T-helper 2 cell treated with Interferon-gamma antibody and Interleukin-4, amounts not matched to agents 5 μg/mL and 100 μg/mL, for 36 hours (primary cell): Measurements from ENCODE around the gene HOXC12.

Experiments used
- DNase-seq: peaks from one replicate; pipeline ENCODE4 v3.0.0; 2021; ENCODE audit warnings: low spot score
- H3K27ac Mint-ChIP-seq: one replicate; pipeline ENCODE4 v1.8.0; 2021; ENCODE audit warnings: mild to moderate bottlenecking, mixed read lengths
- H3K27me3 Mint-ChIP-seq: one replicate; pipeline ENCODE4 v1.8.0; 2021; ENCODE audit warnings: low read depth, mixed read lengths
- H3K36me3 Mint-ChIP-seq: one replicate; pipeline ENCODE4 v1.8.0; 2021; ENCODE audit warnings: low read depth, mixed read lengths
- H3K4me1 Mint-ChIP-seq: one replicate; pipeline ENCODE4 v1.8.0; 2021; ENCODE audit warnings: low read depth, mixed read lengths
- H3K4me3 Mint-ChIP-seq: one replicate; pipeline ENCODE4 v1.8.0; 2022; ENCODE audit warnings: mild to moderate bottlenecking, moderate library complexity, mixed read lengths
- H3K9me3 Mint-ChIP-seq: one replicate; pipeline ENCODE4 v1.8.0; 2021; ENCODE audit warnings: mixed read lengths

HOXC12 gene

GRCh38 chr12:53954694-53955035 lies at the start of gene HOXC12:
TSS of gene HOXC12 (plus strand) at chr12:53954903. CDS start at chr12:53954930, 27 bp downstream.
- no peak for DNase-seq
- no peaks in the 10 kb centered on the region for H3K9me3 Mint-ChIP-seq
- H3K4me1 Mint-ChIP-seq: peaks cover 11% of the 10 kb centered on the region
- peak within 1 kb of the TSS; percentile 68 for H3K27ac Mint-ChIP-seq
- H3K36me3 Mint-ChIP-seq: no peaks in the 10 kb centered on the region
- no peak within 1 kb of the TSS for H3K4me3 Mint-ChIP-seq
- H3K27me3 Mint-ChIP-seq: peaks cover 94% of the 10 kb centered on the region

DNA sequence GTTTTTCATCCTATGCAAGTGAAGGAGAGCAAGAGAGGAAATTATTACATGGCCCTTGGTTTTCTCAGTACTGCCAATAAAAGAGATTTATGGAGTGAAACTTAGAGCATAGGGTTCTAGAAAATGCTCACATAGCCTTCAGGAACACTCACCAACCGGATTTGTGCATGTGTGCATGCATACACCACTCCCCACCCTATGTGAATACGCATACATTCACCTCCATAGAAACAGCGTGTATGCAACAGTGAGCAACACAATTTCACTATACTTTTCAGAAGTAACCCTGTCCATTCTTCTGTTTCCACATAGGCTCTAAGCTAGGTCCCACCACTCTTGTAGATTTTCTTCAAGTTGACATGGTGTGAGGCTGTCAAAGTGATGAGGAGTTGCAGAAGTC lies 47.6 kb upstream of the HOXC12 start:
- H3K27me3 Mint-ChIP-seq: peaks cover 27% of the 10 kb centered on the region
- no peak overlapping the region for H3K4me3 Mint-ChIP-seq
- DNase-seq: no peak
- no peaks in the 10 kb centered on the region for H3K36me3 Mint-ChIP-seq
- no peaks in the 10 kb centered on the region for H3K9me3 Mint-ChIP-seq
- no peaks in the 10 kb centered on the region for H3K4me1 Mint-ChIP-seq
- H3K27ac Mint-ChIP-seq: no peak overlapping the region

- Mint-ChIP-seq H3K36me3 (no peaks in the 10 kb centered on the region), H3K27me3 (peaks cover 58% of the 10 kb centered on the region), H3K4me1 (no peaks in the 10 kb centered on the region), H3K4me3 (no peak overlapping the region), H3K27ac (no peak overlapping the region), H3K9me3 (no peaks in the 10 kb centered on the region)
- DNase-seq: no peak
These were observed 37.7 kb upstream of the HOXC12 start for GRCh38 chr12:53916788-53917655.

- no peaks in the 10 kb centered on the region for H3K36me3 Mint-ChIP-seq
- no peak overlapping the region for H3K4me3 Mint-ChIP-seq
- no peak for DNase-seq
- no peaks in the 10 kb centered on the region for H3K9me3 Mint-ChIP-seq
- H3K27me3 Mint-ChIP-seq: peaks cover 89% of the 10 kb centered on the region
- no peaks in the 10 kb centered on the region for H3K4me1 Mint-ChIP-seq
- no peak overlapping the region for H3K27ac Mint-ChIP-seq
These were observed 29.9 kb upstream of the HOXC12 start for GRCh38 chr12:53924521-53925405.

DNA sequence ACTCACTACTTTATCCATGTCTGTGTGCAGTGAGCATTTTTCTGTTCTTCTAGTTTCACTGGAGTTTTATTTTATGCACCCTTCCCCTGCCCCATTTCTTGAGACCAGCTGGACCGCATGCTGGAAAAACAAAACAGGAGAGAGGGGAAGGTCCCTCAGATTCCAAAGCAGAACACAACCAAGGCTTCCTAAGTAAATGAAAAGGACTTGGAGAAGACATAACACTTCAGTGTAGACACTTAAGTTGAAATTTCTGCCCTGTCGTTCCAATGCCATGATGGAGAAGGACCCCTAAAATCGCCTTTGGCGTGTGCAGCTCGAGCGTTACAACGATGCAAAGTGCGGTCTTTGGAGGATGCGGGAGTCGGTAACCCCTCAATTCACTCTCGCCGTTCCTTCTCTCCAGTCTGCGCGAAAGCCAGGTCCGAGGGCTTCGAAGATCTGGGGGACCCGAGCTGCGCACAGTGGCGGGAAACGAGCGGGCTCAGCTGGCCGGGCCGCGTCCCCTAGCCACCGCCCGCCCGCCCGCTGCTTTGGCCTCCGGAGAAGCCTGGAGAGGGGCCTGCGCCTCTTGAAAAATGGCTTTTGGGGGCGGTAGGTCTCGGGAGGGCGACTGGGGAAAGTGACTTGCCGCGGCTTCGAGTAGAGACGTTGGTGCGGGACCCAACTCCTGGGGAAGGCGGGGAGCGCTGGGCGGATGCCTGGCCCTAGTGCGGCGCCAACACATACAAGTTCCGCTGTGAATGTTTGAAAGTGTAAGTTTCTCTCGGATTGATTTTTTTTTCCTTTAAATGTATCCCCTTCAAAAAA lies 27.3 kb upstream of the HOXC12 start:
- no peak overlapping the region for H3K4me3 Mint-ChIP-seq
- H3K9me3 Mint-ChIP-seq: no peaks in the 10 kb centered on the region
- no peaks in the 10 kb centered on the region for H3K4me1 Mint-ChIP-seq
- peaks cover 94% of the 10 kb centered on the region for H3K27me3 Mint-ChIP-seq
- no peak for DNase-seq
- H3K27ac Mint-ChIP-seq: no peak overlapping the region
- H3K36me3 Mint-ChIP-seq: no peaks in the 10 kb centered on the region

- no peaks in the 10 kb centered on the region for H3K4me1 Mint-ChIP-seq
- no peaks in the 10 kb centered on the region for H3K9me3 Mint-ChIP-seq
- H3K27ac Mint-ChIP-seq: no peak overlapping the region
- DNase-seq: no peak
- H3K36me3 Mint-ChIP-seq: no peaks in the 10 kb centered on the region
- no peak overlapping the region for H3K4me3 Mint-ChIP-seq
- peaks cover 94% of the 10 kb centered on the region for H3K27me3 Mint-ChIP-seq
These were observed 26.5 kb upstream of the HOXC12 start for GRCh38 chr12:53928054-53928835.

DNA sequence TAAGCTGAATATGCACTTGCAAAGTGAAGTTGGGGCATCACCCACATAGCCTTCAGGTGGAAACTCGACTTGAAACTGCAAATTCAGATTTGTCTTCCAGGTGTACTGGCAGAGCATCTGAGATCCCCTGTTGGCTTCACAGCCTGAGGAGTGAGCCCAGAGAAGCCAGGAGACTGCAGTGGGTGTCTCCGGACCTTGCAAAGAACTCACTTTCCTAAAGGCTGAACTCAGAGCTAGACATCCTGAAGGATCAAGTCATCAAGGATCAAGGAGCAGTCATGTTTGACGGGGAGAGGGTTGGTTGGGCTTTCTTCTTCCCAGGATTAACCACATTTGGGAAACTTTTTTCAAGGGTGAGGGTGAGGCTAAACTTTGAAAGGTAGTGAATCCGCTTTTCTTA lies 25.2 kb upstream of the HOXC12 start:
- DNase-seq: no peak
- no peaks in the 10 kb centered on the region for H3K36me3 Mint-ChIP-seq
- no peaks in the 10 kb centered on the region for H3K4me1 Mint-ChIP-seq
- H3K27ac Mint-ChIP-seq: no peak overlapping the region
- H3K9me3 Mint-ChIP-seq: no peaks in the 10 kb centered on the region
- H3K4me3 Mint-ChIP-seq: no peak overlapping the region
- peaks cover 97% of the 10 kb centered on the region for H3K27me3 Mint-ChIP-seq

GRCh38 chr12:53930591-53931255 lies 24.0 kb upstream of the HOXC12 start:
- no peaks in the 10 kb centered on the region for H3K36me3 Mint-ChIP-seq

GRCh38 chr12:53931844-53932581 lies 22.7 kb upstream of the HOXC12 start:
- no peaks in the 10 kb centered on the region for H3K4me1 Mint-ChIP-seq
- no peaks in the 10 kb centered on the region for H3K9me3 Mint-ChIP-seq

More at GRCh38 chr12:53930591-53931255, 24.0 kb upstream of the HOXC12 start:
- Mint-ChIP-seq H3K4me1 (no peaks in the 10 kb centered on the region), H3K9me3 (no peaks in the 10 kb centered on the region), H3K4me3 (no peak overlapping the region), H3K27ac (no peak overlapping the region), H3K27me3 (peaks cover 99% of the 10 kb centered on the region)
- DNase-seq: no peak

DNA sequence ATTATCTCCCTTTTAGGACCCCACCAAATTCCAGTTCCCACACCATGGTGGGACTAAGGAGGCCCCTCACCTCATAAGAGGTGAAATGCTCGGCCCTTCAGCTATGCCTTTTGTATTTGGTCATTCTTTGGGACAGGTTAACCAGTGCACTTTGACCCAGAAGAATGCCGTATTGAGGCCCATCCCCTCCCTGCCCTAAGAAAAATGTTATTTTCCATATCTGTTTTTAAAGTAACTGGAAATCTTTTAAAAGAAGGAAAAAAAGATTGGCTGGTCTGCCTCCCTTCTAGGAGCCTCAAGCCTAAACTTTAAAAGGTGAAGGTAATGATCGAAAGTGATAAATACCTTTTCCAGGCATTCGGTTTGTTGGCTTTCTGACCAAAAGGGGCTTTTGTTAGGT lies 21.8 kb upstream of the HOXC12 start:
- no peak overlapping the region for H3K27ac Mint-ChIP-seq
- no peak for DNase-seq
- H3K27me3 Mint-ChIP-seq: peaks cover 98% of the 10 kb centered on the region
- H3K9me3 Mint-ChIP-seq: no peaks in the 10 kb centered on the region
- no peaks in the 10 kb centered on the region for H3K4me1 Mint-ChIP-seq
- no peak overlapping the region for H3K4me3 Mint-ChIP-seq
- no peaks in the 10 kb centered on the region for H3K36me3 Mint-ChIP-seq

More at GRCh38 chr12:53931844-53932581, 22.7 kb upstream of the HOXC12 start:
- Mint-ChIP-seq H3K4me3 (no peak overlapping the region), H3K27ac (no peak overlapping the region), H3K27me3 (peaks cover 98% of the 10 kb centered on the region), H3K36me3 (no peaks in the 10 kb centered on the region)
- no peak for DNase-seq

- no peak overlapping the region for H3K27ac Mint-ChIP-seq
- peaks cover 93% of the 10 kb centered on the region for H3K27me3 Mint-ChIP-seq
- no peak for DNase-seq
- no peaks in the 10 kb centered on the region for H3K4me1 Mint-ChIP-seq
- H3K9me3 Mint-ChIP-seq: no peaks in the 10 kb centered on the region
- H3K36me3 Mint-ChIP-seq: peaks cover 2% of the 10 kb centered on the region
- H3K4me3 Mint-ChIP-seq: no peak overlapping the region
These were observed 19.0 kb upstream of the HOXC12 start for GRCh38 chr12:53935383-53936341.
